Measurements from ENCODE around the gene SOHLH1.

Gene SOHLH1

DNA sequence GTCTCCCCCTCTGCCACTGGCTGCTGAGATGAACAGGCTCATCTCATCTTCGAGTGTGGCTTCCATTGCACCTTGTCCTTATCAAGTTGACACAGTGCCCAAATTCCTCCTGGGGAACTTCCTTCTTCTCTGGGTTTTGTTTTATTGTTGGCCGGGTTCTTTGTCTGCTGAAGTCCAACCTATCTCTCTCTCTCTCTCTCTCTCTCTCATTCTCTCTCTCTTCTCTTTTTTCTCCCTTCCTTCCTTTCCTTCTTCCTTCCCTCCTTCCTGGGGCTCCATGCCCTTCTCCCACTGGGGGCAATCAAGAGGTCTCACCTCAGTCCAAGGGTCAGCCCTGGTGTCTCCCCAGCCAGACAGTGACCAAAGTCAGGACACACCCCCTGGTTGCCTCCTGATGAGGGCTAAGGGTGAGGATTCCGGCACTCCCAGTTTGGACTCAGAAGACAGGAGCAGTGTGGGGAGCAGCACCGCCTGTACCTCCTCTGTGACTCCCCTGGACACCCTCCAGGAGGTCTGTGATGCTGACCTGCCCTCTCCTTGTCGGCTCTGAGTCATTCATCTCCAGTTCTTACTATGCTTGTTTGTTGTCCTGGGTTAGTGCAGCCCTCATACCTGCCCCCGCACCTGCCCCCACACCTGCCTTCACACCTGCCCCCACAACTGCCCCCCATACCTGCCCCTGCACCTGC is 33.4 kb upstream of the SOHLH1 start:
- H3K27ac ChIP-seq (ENCODE audit: low read length): no peak overlapping the region
- H4K20me1 ChIP-seq (ENCODE audit: insufficient read depth, low read length): no peaks in the 10 kb centered on the region
- DNase-seq (no peak), ATAC-seq (ENCODE audit: insufficient read depth, low read depth) (no peak)
- TF ChIP-seq EZH2 (IDR thresholded peaks at IDR 0.05; ENCODE audit: borderline replicate concordance, low read depth, low read length, severe bottlenecking): no peak
- TF ChIP-seq, protein P1, sequence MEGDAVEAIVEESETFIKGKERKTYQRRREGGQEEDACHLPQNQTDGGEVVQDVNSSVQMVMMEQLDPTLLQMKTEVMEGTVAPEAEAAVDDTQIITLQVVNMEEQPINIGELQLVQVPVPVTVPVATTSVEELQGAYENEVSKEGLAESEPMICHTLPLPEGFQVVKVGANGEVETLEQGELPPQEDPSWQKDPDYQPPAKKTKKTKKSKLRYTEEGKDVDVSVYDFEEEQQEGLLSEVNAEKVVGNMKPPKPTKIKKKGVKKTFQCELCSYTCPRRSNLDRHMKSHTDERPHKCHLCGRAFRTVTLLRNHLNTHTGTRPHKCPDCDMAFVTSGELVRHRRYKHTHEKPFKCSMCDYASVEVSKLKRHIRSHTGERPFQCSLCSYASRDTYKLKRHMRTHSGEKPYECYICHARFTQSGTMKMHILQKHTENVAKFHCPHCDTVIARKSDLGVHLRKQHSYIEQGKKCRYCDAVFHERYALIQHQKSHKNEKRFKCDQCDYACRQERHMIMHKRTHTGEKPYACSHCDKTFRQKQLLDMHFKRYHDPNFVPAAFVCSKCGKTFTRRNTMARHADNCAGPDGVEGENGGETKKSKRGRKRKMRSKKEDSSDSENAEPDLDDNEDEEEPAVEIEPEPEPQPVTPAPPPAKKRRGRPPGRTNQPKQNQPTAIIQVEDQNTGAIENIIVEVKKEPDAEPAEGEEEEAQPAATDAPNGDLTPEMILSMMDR (IDR thresholded peaks at IDR 0.05; ENCODE audit: borderline replicate concordance, extremely low read depth, low read length, poor library complexity, severe bottlenecking): no peak
- no peak overlapping the region for H3K9ac ChIP-seq (ENCODE audit: low read depth, low read length)
- H2AFZ ChIP-seq (ENCODE audit: low read depth, low read length): no peak overlapping the region
- H3K27me3 ChIP-seq (ENCODE audit: insufficient read depth, low read length, poor library complexity): no peaks in the 10 kb centered on the region
- H3K79me2 ChIP-seq (ENCODE audit: insufficient read depth, low read length): no peaks in the 10 kb centered on the region
- no peak overlapping the region for H3K4me3 ChIP-seq (ENCODE audit: low read depth in 1 of 2, low read length in 2 of 2)
- peaks cover 5% of the 10 kb centered on the region for H3K9me3 ChIP-seq (ENCODE audit: insufficient read depth, low read length, severe bottlenecking)
- no peak overlapping the region for H3K4me2 ChIP-seq (ENCODE audit: insufficient read depth, low read length)
- H3K4me1 ChIP-seq (ENCODE audit: insufficient read depth, low read length): no peaks in the 10 kb centered on the region
- H3K36me3 ChIP-seq (ENCODE audit: insufficient read depth, low read length): no peaks in the 10 kb centered on the region

DNA sequence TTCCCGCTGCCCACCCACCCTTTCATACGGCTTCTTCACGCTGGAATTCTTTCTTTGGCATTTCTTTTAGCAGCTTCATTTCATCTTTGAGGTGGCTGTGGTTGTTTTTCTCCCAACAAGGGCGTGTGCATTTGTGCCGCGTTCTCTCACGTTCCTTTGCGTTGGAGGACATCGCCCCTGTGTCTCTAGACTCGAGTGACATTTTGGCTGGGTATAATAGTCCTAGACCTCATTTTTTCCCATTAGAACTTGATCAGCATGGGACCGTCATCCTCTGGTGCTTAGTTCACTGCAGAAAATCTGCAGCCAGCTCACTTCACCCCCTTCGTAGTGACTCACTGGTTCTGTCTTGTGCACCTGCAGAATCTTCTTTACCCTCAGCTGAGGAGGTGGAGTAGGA is 32.2 kb upstream of the SOHLH1 start:
- DNase-seq (no peak), ATAC-seq (ENCODE audit: insufficient read depth, low read depth) (no peak)
- peaks cover 5% of the 10 kb centered on the region for H3K9me3 ChIP-seq (ENCODE audit: insufficient read depth, low read length, severe bottlenecking)
- TF ChIP-seq, protein P1 (IDR thresholded peaks at IDR 0.05; ENCODE audit: borderline replicate concordance, extremely low read depth, low read length, poor library complexity, severe bottlenecking): no peak
- no peak for TF ChIP-seq EZH2 (IDR thresholded peaks at IDR 0.05; ENCODE audit: borderline replicate concordance, low read depth, low read length, severe bottlenecking)
- no peaks in the 10 kb centered on the region for H3K79me2 ChIP-seq (ENCODE audit: insufficient read depth, low read length)
- no peak overlapping the region for H3K4me2 ChIP-seq (ENCODE audit: insufficient read depth, low read length)
- no peak overlapping the region for H2AFZ ChIP-seq (ENCODE audit: low read depth, low read length)
- H4K20me1 ChIP-seq (ENCODE audit: insufficient read depth, low read length): no peaks in the 10 kb centered on the region
- no peaks in the 10 kb centered on the region for H3K27me3 ChIP-seq (ENCODE audit: insufficient read depth, low read length, poor library complexity)
- H3K36me3 ChIP-seq (ENCODE audit: insufficient read depth, low read length): no peaks in the 10 kb centered on the region
- no peak overlapping the region for H3K9ac ChIP-seq (ENCODE audit: low read depth, low read length)
- H3K4me3 ChIP-seq (ENCODE audit: low read depth in 1 of 2, low read length in 2 of 2): no peak overlapping the region
- no peak overlapping the region for H3K27ac ChIP-seq (ENCODE audit: low read length)
- H3K4me1 ChIP-seq (ENCODE audit: insufficient read depth, low read length): no peaks in the 10 kb centered on the region

DNA sequence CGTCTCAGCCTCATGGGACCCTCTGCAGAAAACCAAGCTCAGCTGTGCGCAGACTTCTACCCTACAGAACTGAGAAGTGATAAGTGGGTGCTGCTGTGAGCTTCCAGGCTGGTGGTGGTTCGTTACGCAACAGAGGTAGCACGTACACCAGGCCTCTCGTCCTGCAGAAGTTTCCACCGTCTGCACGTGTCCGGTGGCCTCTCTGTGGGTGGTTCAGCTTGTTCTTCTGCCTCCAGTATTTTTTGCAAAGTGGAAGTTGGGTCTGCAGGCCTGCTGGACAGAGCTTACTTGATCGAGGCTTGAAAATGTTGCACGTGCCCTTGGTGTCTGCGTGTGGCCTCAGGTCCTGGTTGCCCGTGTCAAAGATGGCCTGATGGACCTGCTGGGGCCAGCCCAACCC is 30.2 kb upstream of the SOHLH1 start:
- DNase-seq: no peak
- no peak for ATAC-seq (ENCODE audit: insufficient read depth, low read depth)
- H3K27ac ChIP-seq (ENCODE audit: low read length): no peak overlapping the region
- no peak overlapping the region for H3K4me3 ChIP-seq (ENCODE audit: low read depth in 1 of 2, low read length in 2 of 2)
- H3K9me3 ChIP-seq (ENCODE audit: insufficient read depth, low read length, severe bottlenecking): peaks cover 5% of the 10 kb centered on the region
- H4K20me1 ChIP-seq (ENCODE audit: insufficient read depth, low read length): no peaks in the 10 kb centered on the region
- TF ChIP-seq EZH2 (IDR thresholded peaks at IDR 0.05; ENCODE audit: borderline replicate concordance, low read depth, low read length, severe bottlenecking): no peak
- TF ChIP-seq, protein P1 (IDR thresholded peaks at IDR 0.05; ENCODE audit: borderline replicate concordance, extremely low read depth, low read length, poor library complexity, severe bottlenecking): no peak
- H3K79me2 ChIP-seq (ENCODE audit: insufficient read depth, low read length): no peaks in the 10 kb centered on the region
- no peaks in the 10 kb centered on the region for H3K27me3 ChIP-seq (ENCODE audit: insufficient read depth, low read length, poor library complexity)
- H3K36me3 ChIP-seq (ENCODE audit: insufficient read depth, low read length): no peaks in the 10 kb centered on the region
- H2AFZ ChIP-seq (ENCODE audit: low read depth, low read length): no peak overlapping the region
- H3K9ac ChIP-seq (ENCODE audit: low read depth, low read length): no peak overlapping the region
- H3K4me1 ChIP-seq (ENCODE audit: insufficient read depth, low read length): no peaks in the 10 kb centered on the region
- H3K4me2 ChIP-seq (ENCODE audit: insufficient read depth, low read length): no peak overlapping the region

Data from DND-41 (cell line).